ENCODE data around the gene DDX42.
"Not testable (repeated sequence)": the region's sequence is repeated elsewhere in the genome, so short reads cannot be mapped to it uniquely, and the experiment has no call there.

The DDX42 gene

GRCh38 chr17:63840591-63841349 lies 66.8 kb downstream of the DDX42 start:
- no peak for DNase-seq (ENCODE audit: low spot score)

- DNase-seq (ENCODE audit: low spot score), result peak; percentile 71
Observed at GRCh38 chr17:63841350-63842172, 67.6 kb downstream of the DDX42 start.

GRCh38 chr17:63842173-63842539 lies 68.2 kb downstream of the DDX42 start:
- no peak for DNase-seq (ENCODE audit: low spot score)

- DNase-seq (ENCODE audit: low spot score), result peak; percentile 98
Observed at GRCh38 chr17:63842540-63843386, 68.8 kb downstream of the DDX42 start, which contains the start of gene SMARCD2. Gene SMARCD2, minus strand, starts transcription at chr17:63842685. Its CDS starts 11 bp downstream, at chr17:63842674.

GRCh38 chr17:63843387-63843888 lies 69.5 kb downstream of the DDX42 start:
- not testable (repeated sequence) for DNase-seq (ENCODE audit: low spot score)

- no peak for DNase-seq (ENCODE audit: low spot score)
Observed at GRCh38 chr17:63843910-63844677, 70.1 kb downstream of the DDX42 start.

GRCh38 chr17:63845509-63845908 lies 71.5 kb downstream of the DDX42 start:
- no peak for DNase-seq (ENCODE audit: low spot score)

- no peak for DNase-seq (ENCODE audit: low spot score)
Observed at GRCh38 chr17:63847525-63848249, 73.7 kb downstream of the DDX42 start.

- DNase-seq (ENCODE audit: low spot score), result peak; percentile 81
Observed at GRCh38 chr17:63848834-63849689, 75.1 kb downstream of the DDX42 start.

GRCh38 chr17:63850401-63850800 lies 76.4 kb downstream of the DDX42 start:
- no peak for DNase-seq (ENCODE audit: low spot score)

GRCh38 chr17:63853260-63853659 lies 79.3 kb downstream of the DDX42 start:
- DNase-seq (ENCODE audit: low spot score), result no peak

GRCh38 chr17:63854709-63855108 lies 80.7 kb downstream of the DDX42 start:
- DNase-seq (ENCODE audit: low spot score), result no peak

- no peak for DNase-seq (ENCODE audit: low spot score)
Observed at GRCh38 chr17:63855185-63855584, 81.2 kb downstream of the DDX42 start.

GRCh38 chr17:63856425-63856824 lies 82.5 kb downstream of the DDX42 start:
- DNase-seq (ENCODE audit: low spot score), result not testable (repeated sequence)

- DNase-seq (ENCODE audit: low spot score), result no peak
Observed at GRCh38 chr17:63859257-63859656, 85.3 kb downstream of the DDX42 start.

GRCh38 chr17:63866625-63867024 lies 92.7 kb downstream of the DDX42 start:
- DNase-seq (ENCODE audit: low spot score), result not testable (repeated sequence)
